Keratinocyte (primary cell): ENCODE results near the gene DIS3L2. TPM values are rescaled to one million over a fixed set of nuclear protein-coding genes. Genes with fewer than 3 reads are reported as not detected.

Experiments used
- DNase-seq: peaks from one replicate; pipeline ENCODE4 v3.0.0-alpha.2; 2011; ENCODE audit warnings: low read depth, missing footprints, low spot score
- FAIRE-seq: peaks from 2 replicates; lab custom pipeline; 2011; peaks lifted over from hg19 to GRCh38; lab: Jason Lieb, UNC
- H2AFZ ChIP-seq: 2 replicates; pipeline ENCODE4 v1.6.0; 2012; ENCODE audit warnings: low read length, control low read depth, inconsistent platforms; ENCODE audit not compliant: control insufficient read depth
- H3K27ac ChIP-seq: 2 replicates; pipeline ENCODE4 v1.5.1; 2011; ENCODE audit warnings: low read length; ENCODE audit not compliant: control insufficient read depth, insufficient read depth
- H3K27me3 ChIP-seq: 3 replicates; pipeline ENCODE4 v1.6.0; 2011; ENCODE audit warnings: low read length; ENCODE audit not compliant: control insufficient read depth, insufficient read depth; ENCODE audit errors: extremely low read depth
- H3K36me3 ChIP-seq, 2 experiments: 2 replicates in 1 of 2; 3 replicates in 1 of 2; pipeline ENCODE4 v1.5.1; 2011; ENCODE audit warnings: low read length in 2 of 2, mild to moderate bottlenecking in 1 of 2; ENCODE audit not compliant: control insufficient read depth in 2 of 2, insufficient read depth in 2 of 2; ENCODE audit errors: extremely low read depth in 1 of 2
- H3K4me1 ChIP-seq: 3 replicates; pipeline ENCODE4 v1.5.1; 2011; ENCODE audit warnings: low read length; ENCODE audit not compliant: control insufficient read depth, insufficient read depth; ENCODE audit errors: extremely low read depth
- H3K4me2 ChIP-seq: 3 replicates; pipeline ENCODE4 v1.6.0; 2011; ENCODE audit warnings: low read depth, low read length; ENCODE audit not compliant: control insufficient read depth, insufficient read depth; ENCODE audit errors: extremely low read depth
- H3K4me3 ChIP-seq, 3 experiments: fragments of 200-600 bp in 1 of 3; sonication (generic) in 1 of 3; 2 replicates in 2 of 3; 3 replicates in 1 of 3; pipeline ENCODE4 v1.5.1; 2011 to 2016; ENCODE audit warnings: low read length in 3 of 3, mild to moderate bottlenecking in 3 of 3, control low read depth in 2 of 3, inconsistent platforms in 1 of 3, low read depth in 1 of 3, mixed read lengths in 1 of 3, mixed run types in 1 of 3, moderate library complexity in 1 of 3; ENCODE audit not compliant: control insufficient read depth in 2 of 3, insufficient read depth in 2 of 3; ENCODE audit errors: extremely low read depth in 1 of 3
- H3K79me2 ChIP-seq: 2 replicates; pipeline ENCODE4 v1.6.0; 2012; ENCODE audit warnings: low read length; ENCODE audit not compliant: control insufficient read depth, insufficient read depth
- H3K9ac ChIP-seq: 3 replicates; pipeline ENCODE4 v1.6.0; 2011; ENCODE audit warnings: low read length; ENCODE audit not compliant: control insufficient read depth, insufficient read depth; ENCODE audit errors: extremely low read depth
- H3K9me1 ChIP-seq: 3 replicates; pipeline ENCODE4 v1.6.0; 2011; ENCODE audit warnings: low read length; ENCODE audit not compliant: control insufficient read depth, insufficient read depth; ENCODE audit errors: extremely low read depth
- H3K9me3 ChIP-seq: 2 replicates; pipeline ENCODE4 v1.5.1; 2012; ENCODE audit warnings: low read depth, low read length; ENCODE audit not compliant: control insufficient read depth
- H4K20me1 ChIP-seq: 3 replicates; pipeline ENCODE4 v1.6.0; 2011; ENCODE audit warnings: low read length; ENCODE audit not compliant: control insufficient read depth, insufficient read depth; ENCODE audit errors: extremely low read depth
- CTCF ChIP-seq, 3 experiments: IDR thresholded peaks in 1 of 3; conservative IDR thresholded peaks in 1 of 3; optimal IDR thresholded peaks in 1 of 3; 2 replicates in 2 of 3; 3 replicates in 1 of 3; pipeline versions ENCODE3 to v1.5.1; 2011; ENCODE audit warnings: low read length in 3 of 3, mild to moderate bottlenecking in 3 of 3, moderate library complexity in 2 of 3, control low read depth in 1 of 3, inconsistent platforms in 1 of 3; ENCODE audit not compliant: insufficient read depth in 2 of 3; ENCODE audit errors: extremely low read depth in 1 of 3
- EZH2 ChIP-seq: IDR thresholded peaks from one replicate; pipeline ENCODE4 v1.6.1; 2012; ENCODE audit warnings: inconsistent platforms, mild to moderate bottlenecking, low read length, moderate library complexity
- dilution Hi-C: fragments of 300-500 bp; cut with MboI; formaldehyde crosslinking; loops from one replicate; pipeline ENCODE4 v1.7.0; 2020; ENCODE audit warnings: low sequenced_read_pairs; ENCODE audit not compliant: extremely low pct_ligation_motif_present
- polyA plus RNA-seq, 5 experiments: library from polyadenylated mRNA; depleted of rRNA in 3 of 5; stranded (reverse) in 3 of 5; stranded (forward) in 1 of 5; unstranded in 1 of 5; fragments of >200 nt; gene quantifications; 1 replicate in 1 of 5; 2 replicates in 3 of 5; 3 replicates in 1 of 5; pipeline versions ENCODE4 v1.2.1 to v1.2.3, GENCODE V29; 2011 to 2012; ENCODE audit warnings: missing spikeins in 2 of 5, low read depth in 1 of 5, low replicate concordance in 1 of 5

Gene DIS3L2
- polyA plus RNA-seq, 1 donor (not counting 4 experiments of a cell fraction or from before 2014, with no cell fraction given) = 8.6 TPM

- H3K27me3 ChIP-seq = no peaks in the 10 kb centered on the region
- no peaks in the 10 kb centered on the region for H4K20me1 ChIP-seq
- no peaks in the 10 kb centered on the region for H3K9me3 ChIP-seq
- no peak overlapping the region for H2AFZ ChIP-seq
- FAIRE-seq (no peak), DNase-seq (no peak)
- peaks cover 4% of the 10 kb centered on the region for H3K4me1 ChIP-seq
- H3K27ac ChIP-seq = no peak overlapping the region
- H3K4me3 ChIP-seq = no peak overlapping the region
- no peaks in the 10 kb centered on the region for H3K9me1 ChIP-seq
- dilution Hi-C loops = no loop called here
- peaks cover 3 to 18% of the 10 kb centered on the region in 2 experiments for H3K36me3 ChIP-seq
- TF ChIP-seq EZH2 = no peak
- TF ChIP-seq CTCF (optimal IDR thresholded peaks at IDR 0.05 in 1 of 3, IDR thresholded peaks at IDR 0.05 in 1 of 3, conservative IDR thresholded peaks at IDR 0.05 in 1 of 3; ENCODE audit: extremely low read depth in 1 of 3, insufficient read depth in 2 of 3, low read length in 3 of 3) = no peak
- no peak overlapping the region for H3K4me2 ChIP-seq
- no peak overlapping the region for H3K9ac ChIP-seq
- no peaks in the 10 kb centered on the region for H3K79me2 ChIP-seq
Observed at GRCh38 chr2:232261776-232262175, 300.3 kb downstream of the DIS3L2 start.

DNA sequence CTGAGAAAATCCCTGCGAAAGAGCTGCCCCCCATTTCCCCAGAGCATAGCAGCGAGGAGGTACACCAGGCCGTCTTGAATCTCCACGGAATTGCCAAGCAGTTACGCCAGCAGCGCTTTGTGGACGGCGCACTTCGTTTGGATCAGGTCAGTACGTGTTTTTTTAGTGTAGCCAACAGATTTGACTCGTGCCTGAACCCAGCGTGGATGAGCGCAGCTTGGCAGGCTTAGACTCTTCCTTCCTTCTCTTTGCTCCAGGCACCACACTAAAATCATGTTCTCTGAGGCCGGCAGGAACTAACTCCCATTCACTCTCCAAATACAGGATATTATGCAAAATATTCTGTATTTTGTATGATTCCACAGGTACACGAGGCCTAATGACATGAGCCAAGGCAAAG, 301.8 kb downstream of the DIS3L2 start:
- FAIRE-seq = no peak
- Histone ChIP-seq H3K4me3 (no peak overlapping the region), H3K9me3 (no peaks in the 10 kb centered on the region), H3K4me2 (no peak overlapping the region), H3K79me2 (no peaks in the 10 kb centered on the region), H3K27me3 (no peaks in the 10 kb centered on the region), H3K4me1 (peaks cover 4% of the 10 kb centered on the region), H3K27ac (no peak overlapping the region), H4K20me1 (no peaks in the 10 kb centered on the region), H3K36me3 (peaks cover 3 to 18% of the 10 kb centered on the region in 2 experiments), H3K9me1 (no peaks in the 10 kb centered on the region), H3K9ac (no peak overlapping the region), H2AFZ (no peak overlapping the region)
- dilution Hi-C loops = no loop called here
- TF ChIP-seq CTCF (optimal IDR thresholded peaks at IDR 0.05 in 1 of 3, IDR thresholded peaks at IDR 0.05 in 1 of 3, conservative IDR thresholded peaks at IDR 0.05 in 1 of 3; ENCODE audit: extremely low read depth in 1 of 3, insufficient read depth in 2 of 3, low read length in 3 of 3) (no peak), EZH2 (no peak)
- no peak for DNase-seq
